Gastroesophageal sphincter (tissue), 4 donors: ENCODE results near the gene KCNC3. TPM values are rescaled to one million over a fixed set of nuclear protein-coding genes. Genes with fewer than 3 reads are reported as not detected.

Source experiments
- ATAC-seq: fragments of 150-250 bp; one replicate; pipeline ENCODE4 v1.9.1; 2016; ENCODE audit warnings: mild to moderate bottlenecking, moderate library complexity
- H3K27ac ChIP-seq, 4 donors: fragments of 200-600 bp; sonication (generic) in 3 of 4; 1 replicate in 3 of 4; 2 replicates in 1 of 4; pipeline ENCODE4 v1.5.1; 2016 to 2019
- H3K27me3 ChIP-seq: fragments of 200-600 bp; sonication (generic); one replicate; pipeline ENCODE4 v1.5.1; 2019
- H3K36me3 ChIP-seq, 2 donors: fragments of 200-600 bp; sonication (generic); one replicate each; pipeline ENCODE4 v1.5.1; 2019; ENCODE audit warnings: control low read depth in 1 of 2
- H3K4me1 ChIP-seq, 3 donors: fragments of 200-600 bp; sonication (generic); 1 replicate in 2 of 3; 2 replicates in 1 of 3; pipeline ENCODE4 v1.5.1; 2016 to 2019; ENCODE audit warnings: control low read depth in 2 of 3
- H3K4me3 ChIP-seq, 2 donors: fragments of 200-600 bp; sonication (generic); one replicate each; pipeline ENCODE4 v1.5.1; 2019; ENCODE audit warnings: mild to moderate bottlenecking in 1 of 2, moderate library complexity in 1 of 2
- H3K9me3 ChIP-seq, 3 donors: fragments of 200-600 bp; sonication (generic); one replicate each; pipeline ENCODE4 v1.5.1; 2017 to 2019; ENCODE audit warnings: control low read depth in 2 of 3
- EP300 ChIP-seq: sonication (generic); formaldehyde crosslinking; IDR thresholded peaks from one replicate; pipeline ENCODE4 v1.6.1; 2017; ENCODE audit warnings: antibody characterized with exemption, mild to moderate bottlenecking
- POLR2A ChIP-seq, 2 donors: fragments of 450-650 bp; IDR thresholded peaks; one replicate each; pipeline ENCODE4 v1.6.1; 2017; ENCODE audit warnings: antibody characterized with exemption in 2 of 2, mild to moderate bottlenecking in 2 of 2, moderate library complexity in 1 of 2
- POLR2AphosphoS5 ChIP-seq: sonication (generic); formaldehyde crosslinking; IDR thresholded peaks from one replicate; pipeline ENCODE4 v1.6.1; 2017; ENCODE audit warnings: antibody characterized with exemption
- WGBS, 2 donors: methylation state at CpG; one replicate each; pipeline ENCODE4 v1.1.5; 2018; ENCODE audit warnings: low coverage in 1 of 2; 5-methylcytosine and 5-hydroxymethylcytosine counted together
- total RNA-seq, 4 donors: library from RNA; depleted of rRNA; stranded (reverse); fragments of >200 nt; gene quantifications; one replicate each; pipeline ENCODE4 v1.1.0, GENCODE V29; 2016
- TF ChIP-seq, protein P1 (sequence below), 4 experiments: fragments of 200-600 bp in 2 of 4; fragments of 450-650 bp in 2 of 4; sonication (generic) in 1 of 4; IDR thresholded peaks; one replicate each; pipeline ENCODE4 v1.5.1; 2017 to 2019; ENCODE audit warnings: antibody characterized with exemption in 4 of 4, mild to moderate bottlenecking in 2 of 4, moderate library complexity in 2 of 4

KCNC3 gene
- total RNA-seq, 4 donors from 2014 or later, result 0.16 to 0.67 (median 0.58) TPM; not detected in 1

DNA sequence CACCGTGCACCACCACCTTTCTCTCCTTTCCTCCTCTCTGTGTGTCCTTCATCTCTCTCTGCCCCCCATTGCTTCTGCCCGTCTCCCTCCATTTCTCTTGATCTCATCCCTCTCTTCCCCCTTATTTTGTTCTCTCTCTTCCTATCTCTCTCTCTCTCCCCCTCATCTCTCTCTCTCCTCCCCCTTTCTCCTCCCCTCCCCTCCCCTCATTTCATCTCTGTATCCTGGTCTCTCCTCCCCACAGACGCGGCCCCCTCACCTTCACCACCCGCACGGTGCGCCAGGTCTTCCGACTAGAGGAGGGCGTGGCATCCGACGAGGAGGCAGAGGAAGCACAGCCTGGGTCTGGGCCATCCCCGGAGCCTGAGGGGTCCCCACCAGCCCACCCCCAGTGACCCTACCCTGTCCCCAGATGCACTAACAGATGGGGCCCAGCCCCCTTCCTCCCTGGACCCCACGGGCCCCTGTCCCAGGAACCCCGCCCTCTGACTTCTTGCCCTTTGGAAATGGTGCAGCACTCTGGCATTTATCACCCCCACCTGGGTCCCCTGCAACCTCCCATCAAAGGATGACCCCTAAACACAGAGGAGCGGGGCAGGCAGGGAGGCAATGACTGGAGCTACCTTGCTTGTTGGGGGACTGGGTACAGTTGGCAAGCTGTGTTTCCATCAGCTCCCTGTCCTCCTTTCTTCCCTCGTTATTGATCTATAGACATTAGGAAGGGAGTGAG, 19.6 kb downstream of the KCNC3 start:
- TF ChIP-seq, protein P1, sequence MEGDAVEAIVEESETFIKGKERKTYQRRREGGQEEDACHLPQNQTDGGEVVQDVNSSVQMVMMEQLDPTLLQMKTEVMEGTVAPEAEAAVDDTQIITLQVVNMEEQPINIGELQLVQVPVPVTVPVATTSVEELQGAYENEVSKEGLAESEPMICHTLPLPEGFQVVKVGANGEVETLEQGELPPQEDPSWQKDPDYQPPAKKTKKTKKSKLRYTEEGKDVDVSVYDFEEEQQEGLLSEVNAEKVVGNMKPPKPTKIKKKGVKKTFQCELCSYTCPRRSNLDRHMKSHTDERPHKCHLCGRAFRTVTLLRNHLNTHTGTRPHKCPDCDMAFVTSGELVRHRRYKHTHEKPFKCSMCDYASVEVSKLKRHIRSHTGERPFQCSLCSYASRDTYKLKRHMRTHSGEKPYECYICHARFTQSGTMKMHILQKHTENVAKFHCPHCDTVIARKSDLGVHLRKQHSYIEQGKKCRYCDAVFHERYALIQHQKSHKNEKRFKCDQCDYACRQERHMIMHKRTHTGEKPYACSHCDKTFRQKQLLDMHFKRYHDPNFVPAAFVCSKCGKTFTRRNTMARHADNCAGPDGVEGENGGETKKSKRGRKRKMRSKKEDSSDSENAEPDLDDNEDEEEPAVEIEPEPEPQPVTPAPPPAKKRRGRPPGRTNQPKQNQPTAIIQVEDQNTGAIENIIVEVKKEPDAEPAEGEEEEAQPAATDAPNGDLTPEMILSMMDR (IDR thresholded peaks at IDR 0.05), result no peak
- no peak for TF ChIP-seq POLR2A (IDR thresholded peaks at IDR 0.05)
- TF ChIP-seq POLR2AphosphoS5, result no peak
- no peak for TF ChIP-seq EP300
- H3K27ac ChIP-seq, result no peak overlapping the region
- no peak overlapping the region for H3K4me3 ChIP-seq
- H3K9me3 ChIP-seq, result peaks cover 0 to 24% (median 0%) of the 10 kb centered on the region in 3 donors
- no peaks in the 10 kb centered on the region for H3K4me1 ChIP-seq
- peaks cover 0 to 9% of the 10 kb centered on the region in 2 donors for H3K36me3 ChIP-seq
- 39 to 44% methylated on average over 3 of the region's 16 CpGs for WGBS, 2 donors
- peaks cover 75% of the 10 kb centered on the region for H3K27me3 ChIP-seq
- no peak for ATAC-seq

DNA sequence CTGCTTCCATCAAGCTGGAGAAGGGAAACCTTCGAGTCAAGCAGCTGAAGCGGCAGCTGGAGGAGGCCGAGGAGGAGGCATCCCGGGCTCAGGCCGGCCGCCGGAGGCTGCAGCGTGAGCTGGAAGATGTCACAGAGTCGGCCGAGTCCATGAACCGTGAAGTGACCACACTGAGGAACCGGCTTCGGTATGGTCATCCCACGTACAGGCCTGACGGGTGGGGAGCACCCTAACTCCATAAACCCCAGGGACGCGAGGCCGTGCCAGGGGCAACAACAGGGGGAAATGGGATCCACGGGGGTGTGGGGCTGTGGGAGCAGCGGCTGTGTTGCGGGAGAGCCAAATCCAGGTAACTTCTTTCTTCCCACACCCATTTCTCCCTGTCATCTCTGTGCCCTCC, 20.2 kb downstream of the KCNC3 start:
- H3K27ac ChIP-seq, result no peak overlapping the region
- peaks cover 0 to 9% of the 10 kb centered on the region in 2 donors for H3K36me3 ChIP-seq
- ATAC-seq, result no peak
- no peak overlapping the region for H3K4me3 ChIP-seq
- H3K27me3 ChIP-seq, result peaks cover 70% of the 10 kb centered on the region
- H3K4me1 ChIP-seq, result no peaks in the 10 kb centered on the region
- TF ChIP-seq, protein P1 (IDR thresholded peaks at IDR 0.05), result no peak
- TF ChIP-seq POLR2A (IDR thresholded peaks at IDR 0.05) (no peak), POLR2AphosphoS5 (no peak), EP300 (no peak)
- WGBS, 2 donors, result 69 to 83% methylated on average over 1 to 7 of the region's 21 CpGs
- H3K9me3 ChIP-seq, result peaks cover 0 to 24% (median 0%) of the 10 kb centered on the region in 3 donors

DNA sequence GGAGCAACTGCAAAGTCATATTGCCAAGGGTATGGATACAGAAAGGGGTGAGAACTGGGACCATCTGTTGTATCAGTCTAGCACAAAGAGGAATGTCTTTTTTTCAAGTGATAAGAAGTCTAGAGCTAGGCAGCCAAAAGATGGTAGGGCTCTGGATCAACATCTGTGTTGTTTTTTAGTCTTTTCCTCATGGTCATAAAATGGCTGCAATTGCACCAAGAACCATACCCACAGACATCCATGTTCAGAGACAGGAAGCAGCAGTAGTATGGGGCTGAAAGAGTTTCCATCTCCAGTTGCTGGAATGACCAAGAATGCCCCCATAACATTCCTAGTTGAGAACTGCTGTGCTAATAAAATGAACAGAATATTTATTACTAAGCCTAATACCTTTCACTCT, 25.6 kb downstream of the KCNC3 start:
- Histone ChIP-seq H3K27me3 (peaks cover 22% of the 10 kb centered on the region), H3K27ac (no peak overlapping the region), H3K4me3 (no peak overlapping the region), H3K4me1 (no peaks in the 10 kb centered on the region), H3K36me3 (peaks cover 0 to 19% of the 10 kb centered on the region in 2 donors), H3K9me3 (peaks cover 0 to 31% (median 0%) of the 10 kb centered on the region in 3 donors)
- TF ChIP-seq POLR2A (IDR thresholded peaks at IDR 0.05) (no peak), EP300 (no peak), POLR2AphosphoS5 (no peak)
- TF ChIP-seq, protein P1 (IDR thresholded peaks at IDR 0.05), result no peak
- ATAC-seq, result no peak

DNA sequence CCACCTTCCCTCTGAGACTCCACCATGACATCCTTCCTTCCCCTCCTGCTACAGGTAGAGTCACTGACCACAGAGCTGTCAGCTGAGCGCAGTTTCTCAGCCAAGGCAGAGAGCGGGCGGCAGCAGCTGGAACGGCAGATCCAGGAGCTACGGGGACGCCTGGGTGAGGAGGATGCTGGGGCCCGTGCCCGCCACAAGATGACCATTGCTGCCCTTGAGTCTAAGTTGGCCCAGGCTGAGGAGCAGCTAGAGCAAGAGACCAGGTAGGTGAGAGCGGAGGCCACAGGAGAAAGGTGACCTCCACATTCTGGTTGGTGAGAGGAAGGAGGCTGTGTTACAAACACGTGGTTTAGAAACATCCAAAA, 27.6 kb downstream of the KCNC3 start:
- ATAC-seq, result no peak

More for the DNA sequence above, 27.6 kb downstream of the KCNC3 start:
- WGBS, 2 donors, result 70% methylated on average over 2 of the region's 10 CpGs; no CpG with 5 or more reads in 1 of the 2 donors
- Histone ChIP-seq H3K4me1 (no peaks in the 10 kb centered on the region), H3K36me3 (peaks cover 0 to 12% of the 10 kb centered on the region in 2 donors), H3K27ac (no peak overlapping the region), H3K27me3 (peaks cover 22% of the 10 kb centered on the region), H3K4me3 (no peak overlapping the region), H3K9me3 (peaks cover 0 to 11% (median 0%) of the 10 kb centered on the region in 3 donors)
- TF ChIP-seq POLR2A (IDR thresholded peaks at IDR 0.05) (no peak), EP300 (no peak), POLR2AphosphoS5 (no peak)
- TF ChIP-seq, protein P1 (IDR thresholded peaks at IDR 0.05), result no peak
